Pancreas (tissue), 10 donors: Measurements from ENCODE around the gene PAK1IP1. TPM values are rescaled to one million over a fixed set of nuclear protein-coding genes. Genes with fewer than 3 reads are reported as not detected.
"Not testable (repeated sequence)": the region's sequence is repeated elsewhere in the genome, so short reads cannot be mapped to it uniquely, and the experiment has no call there.

Experiments
- ATAC-seq, 4 donors: fragments of 200-7000 bp; cut with Tn5 transposase; one replicate each; pipeline versions ENCODE4 v1.8.0 to v1.9.1; 2020; ENCODE audit warnings: mild to moderate bottlenecking in 4 of 4, moderate library complexity in 4 of 4
- DNase-seq, 6 donors: peaks; one replicate each; pipeline ENCODE4 v3.0.0-alpha.2; 2020
- FAIRE-seq: peaks from 2 replicates; lab custom pipeline; 2012; peaks lifted over from hg19 to GRCh38; lab: Jason Lieb, UNC
- H3K27ac ChIP-seq, 4 donors: fragments of 200-600 bp; sonication (generic); 1 replicate in 3 of 4; 2 replicates in 1 of 4; pipeline versions ENCODE4 v1.5.0 to v1.8.0; 2020
- H3K27me3 ChIP-seq, 4 donors: fragments of 200-600 bp; one replicate each; pipeline ENCODE4 v1.8.0; 2021
- H3K36me3 ChIP-seq, 3 donors: fragments of 200-600 bp; sonication (generic) in 1 of 3; one replicate each; pipeline versions ENCODE4 v1.5.0 to v1.8.0; 2020 to 2021
- H3K4me1 ChIP-seq, 3 donors: fragments of 200-600 bp; one replicate each; pipeline ENCODE4 v1.8.0; 2021
- H3K4me3 ChIP-seq, 4 donors: fragments of 200-600 bp; sonication (generic) in 2 of 4; one replicate each; pipeline versions ENCODE4 v1.5.0 to v1.8.0; 2020 to 2021
- H3K9me3 ChIP-seq, 4 donors: fragments of 200-600 bp; one replicate each; pipeline ENCODE4 v1.8.0; 2021
- CTCF ChIP-seq, 4 donors: fragments of 200-600 bp; sonication (generic) in 3 of 4; IDR thresholded peaks; one replicate each; pipeline versions ENCODE4 v1.5.0 to v1.8.0; 2021; ENCODE audit warnings: antibody characterized with exemption in 4 of 4
- WGBS, 2 donors: extraction: QIAGEN DNeasy Blood & Tissue Kit; methylation state at CpG; one replicate each; pipeline ENCODE4 v1.1.7; 2013; 5-methylcytosine and 5-hydroxymethylcytosine counted together
- intact Hi-C, 3 donors: fragments of 100-400 bp; cut with DNase I; formaldehyde crosslinking; loops; one replicate each; pipeline versions ENCODE4 v1.11.1 to v1.14.2; 2022
- polyA plus RNA-seq, 2 donors: library from polyadenylated mRNA; stranded (reverse); fragments of 200-250 nt; gene quantifications; one replicate each; pipeline ENCODE4 v1.2.3, GENCODE V29; 2013
- total RNA-seq, 6 donors: library from RNA; stranded (reverse); fragmentation: NEBNext Ultra II Directional in 4 of 6; extraction: Animal tissue kit (Norgen Biotek cat#: 25700) in 4 of 6; gene quantifications; one replicate each; pipeline versions ENCODE4 v1.2.1 to v1.2.4, GENCODE V29; 2021 to 2023
- donor health status: healthy with polysubstance abuse.
- donor health status: DM: no; HTN: no; CAD: no; lungs with moderate emphysema.
- donor health status: DM: no; HTN: no; CAD: no.
- donor health status: control.
- donor health status: control.
- donor health status: Bipolar disorder and iron deficiency.
- donor health status: DM: yes; HTN: yes; CAD: no.
- donor health status: DM: no; HTN: no; CAD: no.
- donor health status: DM: no; HTN: no; CAD: no.
- donor health status: DM: yes; HTN: yes; CAD: no.

PAK1IP1 gene
- total and polyA plus RNA-seq, 8 donors = 2.4 to 7.3 (median 5.2) TPM

GRCh38 chr6:10662207-10662606 lies 32.6 kb upstream of the PAK1IP1 start:
- no peak overlapping the region for H3K4me3 ChIP-seq
- FAIRE-seq (no peak), ATAC-seq (no peak), DNase-seq (no peak)
- no peaks in the 10 kb centered on the region for H3K27me3 ChIP-seq
- no peak for TF ChIP-seq CTCF (IDR thresholded peaks at IDR 0.05)
- intact Hi-C loops = no loop called here
- H3K27ac ChIP-seq = no peak overlapping the region
- H3K36me3 ChIP-seq = no peaks in the 10 kb centered on the region
- WGBS, 2 donors = 88 to 90% methylated on average over 8 of the region's 8 CpGs
- no peaks in the 10 kb centered on the region for H3K4me1 ChIP-seq
- H3K9me3 ChIP-seq = no peaks in the 10 kb centered on the region

DNA sequence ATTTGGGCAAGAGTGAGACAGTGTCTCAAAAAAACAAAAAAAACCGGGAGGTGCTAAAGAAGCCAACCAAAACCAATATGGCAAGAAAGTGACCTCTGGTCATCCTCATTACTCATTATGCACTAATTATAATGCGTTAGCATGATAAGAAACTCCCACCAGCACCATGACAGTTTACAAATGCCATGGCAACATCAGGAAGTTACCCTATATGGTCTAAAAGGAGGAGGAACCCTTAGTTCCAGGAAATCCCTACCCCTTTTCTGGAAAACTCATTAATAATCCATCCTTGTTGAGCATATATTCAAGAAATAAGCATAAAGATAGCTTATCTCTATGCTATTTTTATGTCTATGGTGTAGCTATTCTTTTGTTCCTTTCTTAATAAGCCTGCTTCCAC lies 32.0 kb upstream of the PAK1IP1 start:
- intact Hi-C loops = no loop called here
- no peak for DNase-seq
- 86 to 100% methylated on average over 2 of the region's 2 CpGs for WGBS, 2 donors
- H3K9me3 ChIP-seq = no peaks in the 10 kb centered on the region
- FAIRE-seq = no peak
- H3K4me3 ChIP-seq = no peak overlapping the region
- no peak for ATAC-seq
- H3K27ac ChIP-seq = no peak overlapping the region
- TF ChIP-seq CTCF (IDR thresholded peaks at IDR 0.05) = no peak
- no peaks in the 10 kb centered on the region for H3K36me3 ChIP-seq
- H3K27me3 ChIP-seq = no peaks in the 10 kb centered on the region
- no peaks in the 10 kb centered on the region for H3K4me1 ChIP-seq

- H3K4me3 ChIP-seq, DNase-seq, ATAC-seq, H3K27ac ChIP-seq, intact Hi-C loops, H3K9me3 ChIP-seq, H3K27me3 ChIP-seq, H3K36me3 ChIP-seq, H3K4me1 ChIP-seq, FAIRE-seq: not testable (repeated sequence)
- WGBS, 2 donors = 34 to 42% methylated on average over 1 of the region's 1 CpG
Measured at GRCh38 chr6:10665595-10665994, 29.2 kb upstream of the PAK1IP1 start.

DNA sequence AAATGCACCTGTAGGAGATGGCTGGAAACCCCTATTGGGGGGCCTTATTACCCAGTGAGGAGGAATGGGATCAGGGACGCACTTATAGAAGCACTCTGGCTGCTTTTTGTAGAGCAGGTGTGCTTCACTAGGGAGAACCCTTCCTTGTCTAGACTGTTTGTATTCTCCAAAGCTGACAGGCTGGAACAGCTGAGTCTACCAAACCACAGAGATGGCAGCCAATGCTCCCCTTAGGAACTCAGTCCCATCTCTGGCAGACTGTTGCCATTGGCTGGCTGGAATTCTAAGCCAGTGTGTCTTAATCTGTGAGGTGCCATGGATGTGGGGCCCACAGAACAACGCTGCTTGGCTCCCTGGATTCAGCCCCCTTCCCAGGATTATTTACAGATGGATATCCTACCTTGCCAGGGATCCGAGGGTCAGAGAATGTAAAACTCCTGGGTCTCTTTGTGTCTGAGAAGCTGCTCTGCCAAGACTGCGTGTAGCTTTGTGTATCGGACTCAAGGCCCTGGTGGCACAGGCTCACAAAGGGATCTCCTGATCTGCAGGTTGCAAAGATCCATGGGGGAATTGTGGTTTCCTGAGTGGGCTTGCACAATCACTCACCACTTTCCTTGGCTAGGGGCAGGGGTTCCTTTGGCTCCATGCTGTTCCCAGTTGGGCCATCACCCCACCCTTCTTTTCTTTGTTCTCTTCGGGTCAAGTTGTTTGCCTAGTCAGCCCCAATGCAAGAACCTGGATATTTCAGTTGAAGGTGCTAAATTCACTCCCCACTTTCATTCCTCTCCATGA lies 26.4 kb upstream of the PAK1IP1 start:
- Histone ChIP-seq H3K36me3 (no peaks in the 10 kb centered on the region), H3K4me3 (no peak overlapping the region), H3K27me3 (no peaks in the 10 kb centered on the region), H3K27ac (no peak overlapping the region), H3K4me1 (no peaks in the 10 kb centered on the region), H3K9me3 (no peaks in the 10 kb centered on the region)
- intact Hi-C loops = no loop called here
- ATAC-seq (no peak), FAIRE-seq (no peak), DNase-seq (no peak)
- no peak for TF ChIP-seq CTCF (IDR thresholded peaks at IDR 0.05)
- 82 to 84% methylated on average over 6 of the region's 6 CpGs for WGBS, 2 donors

GRCh38 chr6:10676403-10676802 lies 18.4 kb upstream of the PAK1IP1 start:
- H3K27ac ChIP-seq = no peak overlapping the region
- H3K4me3 ChIP-seq = no peak overlapping the region
- FAIRE-seq = no peak
- WGBS, 2 donors = 92 to 98% methylated on average over 7 of the region's 7 CpGs
- H3K36me3 ChIP-seq = no peaks in the 10 kb centered on the region
- H3K9me3 ChIP-seq = no peaks in the 10 kb centered on the region
- H3K4me1 ChIP-seq = no peaks in the 10 kb centered on the region
- no peak for DNase-seq
- TF ChIP-seq CTCF (IDR thresholded peaks at IDR 0.05) = no peak
- H3K27me3 ChIP-seq = no peaks in the 10 kb centered on the region
- no peak for ATAC-seq
- intact Hi-C loops = no loop called here
